Stimulated activated naive CD8-positive, alpha-beta T cell treated with anti-CD3 and anti-CD28 coated beads, Interleukin-15, Interleukin-2, amounts not matched to agents 100 ng/mL and 50 ng/mL, for 24 hours (primary cell): ENCODE measurements around the gene LGALS9.
"Not testable (repeated sequence)": the region's sequence is repeated elsewhere in the genome, so short reads cannot be mapped to it uniquely, and the experiment has no call there.

ENCODE experiments used
- H3K27ac Mint-ChIP-seq: one replicate; pipeline ENCODE4 v1.8.0; 2021; ENCODE audit warnings: mild to moderate bottlenecking, mixed read lengths
- H3K27me3 Mint-ChIP-seq: one replicate; pipeline ENCODE4 v1.8.0; 2021; ENCODE audit warnings: mixed read lengths
- H3K36me3 Mint-ChIP-seq: one replicate; pipeline ENCODE4 v1.8.0; 2021; ENCODE audit warnings: low read depth, mixed read lengths
- H3K4me1 Mint-ChIP-seq: one replicate; pipeline ENCODE4 v1.8.0; 2021; ENCODE audit warnings: low read depth, mixed read lengths
- H3K4me3 Mint-ChIP-seq: one replicate; pipeline ENCODE4 v1.8.0; 2021; ENCODE audit warnings: mild to moderate bottlenecking, mixed read lengths
- H3K9me3 Mint-ChIP-seq: one replicate; pipeline ENCODE4 v1.8.0; 2021; ENCODE audit warnings: mixed read lengths

The LGALS9 gene

GRCh38 chr17:27650836-27651235 is 19.8 kb downstream of the LGALS9 start:
- Mint-ChIP-seq H3K4me3 (no peak overlapping the region), H3K27me3 (no peaks in the 10 kb centered on the region), H3K27ac (no peak overlapping the region), H3K9me3 (no peaks in the 10 kb centered on the region), H3K36me3 (peaks cover 9% of the 10 kb centered on the region), H3K4me1 (no peaks in the 10 kb centered on the region)

- Mint-ChIP-seq H3K9me3 (no peaks in the 10 kb centered on the region), H3K4me1 (no peaks in the 10 kb centered on the region), H3K27me3 (no peaks in the 10 kb centered on the region), H3K4me3 (no peak overlapping the region), H3K27ac (no peak overlapping the region), H3K36me3 (peaks cover 9% of the 10 kb centered on the region)
Measured at GRCh38 chr17:27651411-27652345, 20.7 kb downstream of the LGALS9 start.

- not testable (repeated sequence) for H3K27me3 Mint-ChIP-seq, H3K4me3 Mint-ChIP-seq, H3K4me1 Mint-ChIP-seq, H3K36me3 Mint-ChIP-seq, H3K27ac Mint-ChIP-seq, H3K9me3 Mint-ChIP-seq
Measured at GRCh38 chr17:27653449-27653971, 22.5 kb downstream of the LGALS9 start.

- H3K27me3 Mint-ChIP-seq, result peaks cover 4% of the 10 kb centered on the region
- H3K36me3 Mint-ChIP-seq, result no peaks in the 10 kb centered on the region
- H3K4me3 Mint-ChIP-seq, result no peak overlapping the region
- H3K4me1 Mint-ChIP-seq, result no peaks in the 10 kb centered on the region
- H3K9me3 Mint-ChIP-seq, result no peaks in the 10 kb centered on the region
- H3K27ac Mint-ChIP-seq, result no peak overlapping the region
Measured at GRCh38 chr17:27654136-27654535, 23.1 kb downstream of the LGALS9 start.

- Mint-ChIP-seq H3K9me3 (no peaks in the 10 kb centered on the region), H3K27ac (peak overlapping the region; percentile 71), H3K4me1 (no peaks in the 10 kb centered on the region), H3K27me3 (peaks cover 4% of the 10 kb centered on the region), H3K36me3 (no peaks in the 10 kb centered on the region), H3K4me3 (no peak overlapping the region)
Measured at GRCh38 chr17:27654654-27655524, 23.9 kb downstream of the LGALS9 start.

- not testable (repeated sequence) for H3K4me3 Mint-ChIP-seq, H3K27ac Mint-ChIP-seq, H3K27me3 Mint-ChIP-seq, H3K4me1 Mint-ChIP-seq, H3K9me3 Mint-ChIP-seq, H3K36me3 Mint-ChIP-seq
Measured at GRCh38 chr17:27655525-27656111, 24.6 kb downstream of the LGALS9 start.

- H3K4me1 Mint-ChIP-seq, H3K36me3 Mint-ChIP-seq, H3K27me3 Mint-ChIP-seq, H3K27ac Mint-ChIP-seq, H3K4me3 Mint-ChIP-seq, H3K9me3 Mint-ChIP-seq: not testable (repeated sequence)
Measured at GRCh38 chr17:27656620-27657019, 25.6 kb downstream of the LGALS9 start.

GRCh38 chr17:27657620-27658019 is 26.6 kb downstream of the LGALS9 start:
- H3K36me3 Mint-ChIP-seq, result no peaks in the 10 kb centered on the region
- H3K27ac Mint-ChIP-seq, result no peak overlapping the region
- no peaks in the 10 kb centered on the region for H3K4me1 Mint-ChIP-seq
- no peaks in the 10 kb centered on the region for H3K9me3 Mint-ChIP-seq
- H3K27me3 Mint-ChIP-seq, result peaks cover 4% of the 10 kb centered on the region
- no peak overlapping the region for H3K4me3 Mint-ChIP-seq

- no peaks in the 10 kb centered on the region for H3K9me3 Mint-ChIP-seq
- no peak overlapping the region for H3K4me3 Mint-ChIP-seq
- no peak overlapping the region for H3K27ac Mint-ChIP-seq
- no peaks in the 10 kb centered on the region for H3K4me1 Mint-ChIP-seq
- H3K27me3 Mint-ChIP-seq, result peaks cover 4% of the 10 kb centered on the region
- no peaks in the 10 kb centered on the region for H3K36me3 Mint-ChIP-seq
Measured at GRCh38 chr17:27659683-27660082, 28.7 kb downstream of the LGALS9 start.

GRCh38 chr17:27660436-27660835 is 29.4 kb downstream of the LGALS9 start:
- no peaks in the 10 kb centered on the region for H3K9me3 Mint-ChIP-seq
- H3K4me3 Mint-ChIP-seq, result no peak overlapping the region
- H3K4me1 Mint-ChIP-seq, result no peaks in the 10 kb centered on the region
- no peak overlapping the region for H3K27ac Mint-ChIP-seq
- H3K27me3 Mint-ChIP-seq, result peaks cover 4% of the 10 kb centered on the region
- no peaks in the 10 kb centered on the region for H3K36me3 Mint-ChIP-seq

- Mint-ChIP-seq H3K9me3 (no peaks in the 10 kb centered on the region), H3K4me3 (no peak overlapping the region), H3K27me3 (no peaks in the 10 kb centered on the region), H3K27ac (no peak overlapping the region), H3K36me3 (no peaks in the 10 kb centered on the region), H3K4me1 (no peaks in the 10 kb centered on the region)
Measured at GRCh38 chr17:27663936-27664605, 33.1 kb downstream of the LGALS9 start.

DNA sequence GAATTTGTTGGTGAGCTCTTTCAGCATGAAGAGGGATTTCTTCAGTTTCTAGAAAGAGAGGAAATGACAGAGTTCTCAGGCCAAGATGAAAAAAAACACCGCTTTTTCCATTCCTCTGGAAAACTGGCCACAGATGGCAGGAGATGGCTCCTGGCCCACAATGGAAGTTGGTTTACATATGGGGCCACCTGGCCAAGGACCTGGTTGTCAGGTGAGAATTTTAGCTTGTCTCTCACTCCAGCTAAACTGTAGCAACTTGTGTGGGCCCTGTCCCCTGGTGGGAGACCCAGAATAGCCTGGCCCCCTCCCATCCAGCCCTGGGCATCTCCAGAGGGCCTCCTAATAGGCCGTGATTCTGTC is 33.6 kb downstream of the LGALS9 start:
- Mint-ChIP-seq H3K36me3 (no peaks in the 10 kb centered on the region), H3K9me3 (no peaks in the 10 kb centered on the region), H3K27ac (no peak overlapping the region), H3K27me3 (no peaks in the 10 kb centered on the region), H3K4me3 (no peak overlapping the region), H3K4me1 (no peaks in the 10 kb centered on the region)

DNA sequence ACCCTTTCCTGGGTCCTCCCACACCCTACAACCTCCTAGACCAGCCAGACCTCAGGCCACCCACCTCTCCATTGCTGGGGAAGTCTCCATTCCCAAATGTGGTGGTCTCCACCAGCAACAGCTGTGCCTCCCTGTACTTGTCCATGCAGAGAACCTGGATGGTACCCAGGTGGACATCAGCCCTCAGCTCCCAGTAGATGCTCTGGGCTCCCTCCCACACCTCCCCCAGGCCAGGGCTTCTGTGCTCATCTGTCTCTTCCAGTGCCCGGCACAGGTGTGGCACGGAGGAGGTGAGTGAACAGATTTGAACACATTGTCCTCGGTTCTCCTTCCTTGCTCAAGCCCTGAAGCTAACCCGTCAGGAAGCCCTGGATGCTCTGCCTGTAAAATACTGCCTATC is 34.6 kb downstream of the LGALS9 start:
- H3K36me3 Mint-ChIP-seq, result no peaks in the 10 kb centered on the region
- H3K4me1 Mint-ChIP-seq, result no peaks in the 10 kb centered on the region
- no peaks in the 10 kb centered on the region for H3K27me3 Mint-ChIP-seq
- H3K27ac Mint-ChIP-seq, result no peak overlapping the region
- H3K9me3 Mint-ChIP-seq, result no peaks in the 10 kb centered on the region
- no peak overlapping the region for H3K4me3 Mint-ChIP-seq

DNA sequence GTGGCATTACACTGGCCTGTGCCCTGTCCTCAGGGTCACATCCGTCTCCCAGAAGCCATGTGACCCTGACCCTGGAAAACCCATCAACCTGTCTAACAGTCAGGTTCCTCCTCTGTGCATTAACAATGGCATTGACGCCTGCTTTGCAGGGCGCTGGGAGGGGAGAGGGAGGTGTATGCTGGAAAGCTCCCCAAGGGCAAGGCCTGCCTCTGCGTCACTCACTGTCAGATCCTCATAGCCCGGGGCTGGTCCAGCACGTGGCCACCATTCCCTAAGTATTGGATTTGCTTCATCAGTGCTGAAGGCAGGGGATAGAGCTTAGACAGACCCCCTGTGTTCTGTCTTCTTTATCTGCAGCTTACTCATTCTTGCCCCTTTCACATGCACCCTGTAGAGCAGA is 35.3 kb downstream of the LGALS9 start:
- H3K9me3 Mint-ChIP-seq, H3K4me3 Mint-ChIP-seq, H3K4me1 Mint-ChIP-seq, H3K36me3 Mint-ChIP-seq, H3K27me3 Mint-ChIP-seq, H3K27ac Mint-ChIP-seq: not testable (repeated sequence)
